Measurements from ENCODE around the gene CEMP1. TPM values are rescaled to one million over a fixed set of nuclear protein-coding genes. Genes with fewer than 3 reads are reported as not detected.

The CEMP1 gene
- total RNA-seq, 1 experiment from 2014 or later, result not detected

DNA sequence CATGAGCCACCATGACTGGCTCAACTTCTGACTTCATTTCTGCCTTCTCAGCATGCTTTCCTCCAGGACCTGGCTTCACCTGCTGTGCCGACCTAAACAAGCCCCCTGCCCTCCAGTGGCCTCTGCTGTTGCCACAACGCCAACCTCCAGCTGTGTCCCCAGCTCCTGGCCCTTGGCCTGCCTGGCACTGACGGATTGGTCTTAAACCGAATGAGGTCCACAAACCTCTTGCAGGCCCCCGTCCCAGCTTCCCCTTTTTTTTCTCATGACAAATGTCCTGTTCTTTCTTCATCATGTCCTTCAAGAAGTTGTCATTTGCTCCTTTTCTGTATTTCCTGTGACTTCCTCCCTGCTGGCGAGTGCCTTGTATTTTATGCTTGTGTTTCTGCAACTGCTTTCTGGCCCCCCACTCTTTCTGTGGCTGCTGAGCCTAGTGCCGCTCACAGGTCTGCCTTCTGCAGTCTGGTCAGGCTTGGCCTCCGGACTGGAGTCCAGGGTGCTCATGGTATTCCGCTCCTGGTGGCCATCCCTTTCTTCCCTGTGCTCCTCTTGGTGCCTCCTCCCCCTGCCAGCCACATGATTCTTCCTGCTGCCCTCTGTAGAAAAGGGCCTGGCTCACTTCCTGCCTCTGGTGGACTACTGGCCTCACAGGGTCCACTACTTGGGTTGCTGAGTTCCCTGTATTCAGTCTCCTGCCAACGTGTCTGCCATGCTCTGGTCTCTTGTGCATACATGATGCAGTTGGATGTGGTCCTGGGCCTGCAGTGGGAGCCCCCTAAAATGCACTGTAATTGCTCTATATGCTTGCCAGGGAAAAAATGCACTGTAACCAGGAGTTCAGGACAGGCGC lies 14.6 kb downstream of the CEMP1 start:
- in situ Hi-C loops (cut with HindIII; ENCODE audit: low pct_unique_long_range_greater_than_20kb, low sequenced_read_pairs) (no loop called here), intact Hi-C loops (cut with micrococcal nuclease; ENCODE audit: unreplicated experiment) (no loop called here)
- TF ChIP-seq, protein P1, sequence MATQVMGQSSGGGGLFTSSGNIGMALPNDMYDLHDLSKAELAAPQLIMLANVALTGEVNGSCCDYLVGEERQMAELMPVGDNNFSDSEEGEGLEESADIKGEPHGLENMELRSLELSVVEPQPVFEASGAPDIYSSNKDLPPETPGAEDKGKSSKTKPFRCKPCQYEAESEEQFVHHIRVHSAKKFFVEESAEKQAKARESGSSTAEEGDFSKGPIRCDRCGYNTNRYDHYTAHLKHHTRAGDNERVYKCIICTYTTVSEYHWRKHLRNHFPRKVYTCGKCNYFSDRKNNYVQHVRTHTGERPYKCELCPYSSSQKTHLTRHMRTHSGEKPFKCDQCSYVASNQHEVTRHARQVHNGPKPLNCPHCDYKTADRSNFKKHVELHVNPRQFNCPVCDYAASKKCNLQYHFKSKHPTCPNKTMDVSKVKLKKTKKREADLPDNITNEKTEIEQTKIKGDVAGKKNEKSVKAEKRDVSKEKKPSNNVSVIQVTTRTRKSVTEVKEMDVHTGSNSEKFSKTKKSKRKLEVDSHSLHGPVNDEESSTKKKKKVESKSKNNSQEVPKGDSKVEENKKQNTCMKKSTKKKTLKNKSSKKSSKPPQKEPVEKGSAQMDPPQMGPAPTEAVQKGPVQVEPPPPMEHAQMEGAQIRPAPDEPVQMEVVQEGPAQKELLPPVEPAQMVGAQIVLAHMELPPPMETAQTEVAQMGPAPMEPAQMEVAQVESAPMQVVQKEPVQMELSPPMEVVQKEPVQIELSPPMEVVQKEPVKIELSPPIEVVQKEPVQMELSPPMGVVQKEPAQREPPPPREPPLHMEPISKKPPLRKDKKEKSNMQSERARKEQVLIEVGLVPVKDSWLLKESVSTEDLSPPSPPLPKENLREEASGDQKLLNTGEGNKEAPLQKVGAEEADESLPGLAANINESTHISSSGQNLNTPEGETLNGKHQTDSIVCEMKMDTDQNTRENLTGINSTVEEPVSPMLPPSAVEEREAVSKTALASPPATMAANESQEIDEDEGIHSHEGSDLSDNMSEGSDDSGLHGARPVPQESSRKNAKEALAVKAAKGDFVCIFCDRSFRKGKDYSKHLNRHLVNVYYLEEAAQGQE (IDR thresholded peaks at IDR 0.05; ENCODE audit: insufficient read depth in 1 of 2, low read depth in 2 of 2, low read length in 1 of 2), result no peak
- TF ChIP-seq, protein P2, sequence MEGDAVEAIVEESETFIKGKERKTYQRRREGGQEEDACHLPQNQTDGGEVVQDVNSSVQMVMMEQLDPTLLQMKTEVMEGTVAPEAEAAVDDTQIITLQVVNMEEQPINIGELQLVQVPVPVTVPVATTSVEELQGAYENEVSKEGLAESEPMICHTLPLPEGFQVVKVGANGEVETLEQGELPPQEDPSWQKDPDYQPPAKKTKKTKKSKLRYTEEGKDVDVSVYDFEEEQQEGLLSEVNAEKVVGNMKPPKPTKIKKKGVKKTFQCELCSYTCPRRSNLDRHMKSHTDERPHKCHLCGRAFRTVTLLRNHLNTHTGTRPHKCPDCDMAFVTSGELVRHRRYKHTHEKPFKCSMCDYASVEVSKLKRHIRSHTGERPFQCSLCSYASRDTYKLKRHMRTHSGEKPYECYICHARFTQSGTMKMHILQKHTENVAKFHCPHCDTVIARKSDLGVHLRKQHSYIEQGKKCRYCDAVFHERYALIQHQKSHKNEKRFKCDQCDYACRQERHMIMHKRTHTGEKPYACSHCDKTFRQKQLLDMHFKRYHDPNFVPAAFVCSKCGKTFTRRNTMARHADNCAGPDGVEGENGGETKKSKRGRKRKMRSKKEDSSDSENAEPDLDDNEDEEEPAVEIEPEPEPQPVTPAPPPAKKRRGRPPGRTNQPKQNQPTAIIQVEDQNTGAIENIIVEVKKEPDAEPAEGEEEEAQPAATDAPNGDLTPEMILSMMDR (IDR thresholded peaks at IDR 0.05), result no peak
- TF ChIP-seq SIN3A (IDR thresholded peaks at IDR 0.05; ENCODE audit: borderline replicate concordance, insufficient read depth, low read depth, low read length), result no peak
- TF ChIP-seq POLR2AphosphoS5 (IDR thresholded peaks at IDR 0.05; ENCODE audit: low read depth, low read length), result no peak
- no peak for TF ChIP-seq TCF7L2 (IDR thresholded peaks at IDR 0.05; ENCODE audit: low read depth, low read length)
- peak overlapping the region; percentile 63 for H3K27ac ChIP-seq (ENCODE audit: low read length)
- H3K4me3 ChIP-seq (ENCODE audit: low read depth in 2 of 2, low read length in 2 of 2), result peak overlapping the region in 1 of 2 experiments; percentile 9; a peak in 2 of 4 replicates
- BruUV-seq (replicated peaks), result no TSS peak
- no peaks in the 10 kb centered on the region for H3K27me3 ChIP-seq (ENCODE audit: control insufficient read depth, insufficient read depth, low read length)
- ChIA-PET CTCF (no interaction called here), POLR2A (no interaction called here)
- H3K9me3 ChIP-seq (ENCODE audit: control insufficient read depth, insufficient read depth, low read depth, low read length), result no peaks in the 10 kb centered on the region
- no peak for ATAC-seq
- DNase-seq (ENCODE audit: low read depth, low spot score), result no peak
- peaks cover 2% of the 10 kb centered on the region; the same call in 1 of the 2 replicates for H3K36me3 ChIP-seq (ENCODE audit: control insufficient read depth, insufficient read depth, low read length)
- peaks cover 49% of the 10 kb centered on the region for H3K4me1 ChIP-seq (ENCODE audit: control insufficient read depth, insufficient read depth, low read length)

DNA sequence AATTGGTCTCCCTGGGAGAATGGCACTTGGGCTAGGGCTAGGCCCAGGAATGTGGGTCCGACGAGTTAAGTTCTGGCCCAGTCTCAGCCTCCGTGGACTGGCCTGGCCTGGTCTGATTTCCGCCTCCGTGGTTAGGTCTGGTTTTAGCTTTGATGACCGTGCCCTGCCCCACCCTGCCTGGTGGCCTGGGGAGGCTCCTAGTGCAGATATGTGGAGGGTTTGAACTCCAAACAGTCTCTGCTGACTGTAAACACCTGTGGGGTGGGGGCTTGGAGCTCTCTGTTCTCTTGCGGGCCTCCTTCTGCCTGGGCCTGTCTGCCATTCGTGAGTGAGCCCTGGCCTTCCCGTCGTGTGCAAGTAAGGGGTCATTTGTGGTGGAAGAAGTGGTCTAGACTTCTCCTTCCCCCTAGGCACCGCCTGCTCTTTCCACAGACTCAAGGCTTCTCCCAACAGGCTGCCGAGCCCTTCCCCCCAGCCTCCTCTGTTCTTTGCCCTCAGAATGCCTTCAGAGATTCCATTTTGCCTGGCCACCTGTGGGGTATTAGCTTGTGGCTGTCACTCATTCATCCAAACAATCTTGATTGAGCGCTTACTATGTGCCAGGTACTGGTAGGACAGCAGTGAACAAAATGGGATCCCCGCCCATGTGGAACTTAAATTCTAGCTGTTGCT lies 15.9 kb downstream of the CEMP1 start:
- peaks cover 2% of the 10 kb centered on the region; the same call in 1 of the 2 replicates for H3K36me3 ChIP-seq (ENCODE audit: control insufficient read depth, insufficient read depth, low read length)
- TF ChIP-seq SIN3A (IDR thresholded peaks at IDR 0.05; ENCODE audit: borderline replicate concordance, insufficient read depth, low read depth, low read length), result 0 out of 2 replicates have a peak, but pooled peaks have one; percentile 51
- TF ChIP-seq, protein P1 (IDR thresholded peaks at IDR 0.05; ENCODE audit: insufficient read depth in 1 of 2, low read depth in 2 of 2, low read length in 1 of 2), result no peak
- ChIA-PET POLR2A (interaction anchor here (0.7 kb wide), 1 partner anchor 304 kb away, joined by 14 read pairs; no protein-coding TSS in a partner anchor), CTCF (interaction anchor here (0.5 kb wide), 1 partner anchor 16 kb away, joined by 5 read pairs; the partner anchor contains the start of gene CEMP1)
- ATAC-seq, result no peak
- no peaks in the 10 kb centered on the region for H3K9me3 ChIP-seq (ENCODE audit: control insufficient read depth, insufficient read depth, low read depth, low read length)
- no peaks in the 10 kb centered on the region for H3K27me3 ChIP-seq (ENCODE audit: control insufficient read depth, insufficient read depth, low read length)
- H3K27ac ChIP-seq (ENCODE audit: low read length), result peak overlapping the region; percentile 90
- peak overlapping the region; percentile 85 to 95 for H3K4me3 ChIP-seq (ENCODE audit: low read depth in 2 of 2, low read length in 2 of 2)
- DNase-seq (ENCODE audit: low read depth, low spot score), result no peak
- BruUV-seq (replicated peaks), result TSS peak; percentile 77
- in situ Hi-C loops (cut with HindIII; ENCODE audit: low pct_unique_long_range_greater_than_20kb, low sequenced_read_pairs) (no loop called here), intact Hi-C loops (cut with micrococcal nuclease; ENCODE audit: unreplicated experiment) (no loop called here)
- H3K4me1 ChIP-seq (ENCODE audit: control insufficient read depth, insufficient read depth, low read length), result peaks cover 45% of the 10 kb centered on the region

Measured in Panc1 (cell line).